GM12892 (cell line): ENCODE results near the gene FAM32A.

Experiments used
- POLR2A ChIP-seq: IDR thresholded peaks from 2 replicates; pipeline ENCODE4 v1.6.1; 2011; ENCODE audit warnings: low read depth, low read length, control low read depth
- POLR2AphosphoS5 ChIP-seq: IDR thresholded peaks from 2 replicates; pipeline ENCODE4 v1.6.1; 2011; ENCODE audit warnings: low read depth, low read length, control low read depth

- no peak for TF ChIP-seq POLR2AphosphoS5
- no peak; the same call in 1 of the 2 replicates for TF ChIP-seq POLR2A
These were observed 30.7 kb upstream of the FAM32A start for GRCh38 chr19:16154557-16154956.
